NCI-H146 treated with DMSO at 0.1 percent for 48 hours (cell line): Measurements from ENCODE around the gene KCNK5.

Experiments used
- DNase-seq: peaks from one replicate; lab custom pipeline; 2025; ENCODE audit not compliant: unreplicated experiment; lab: John Stamatoyannopoulos, UW

The KCNK5 gene

DNA sequence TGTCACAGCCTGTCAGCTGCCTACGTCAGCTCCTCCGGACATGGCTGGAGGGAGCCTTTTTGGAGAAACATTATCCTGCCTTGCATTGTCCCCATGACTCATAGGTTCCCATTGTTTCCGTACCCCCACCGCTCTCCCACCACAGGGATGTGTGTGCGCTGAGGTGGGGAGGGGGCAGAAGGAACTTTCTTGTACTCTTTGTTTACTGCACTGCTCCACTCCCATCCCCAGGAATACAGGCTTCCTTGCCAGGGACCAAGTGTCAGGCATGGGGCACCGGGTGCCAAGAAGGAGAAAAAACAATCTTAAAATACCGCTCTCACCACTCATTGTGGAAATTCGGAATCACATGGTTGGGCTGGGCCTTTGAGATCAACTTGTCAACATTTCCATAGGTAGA lies 51.0 kb downstream of the KCNK5 start:
- DNase-seq: no peak

DNA sequence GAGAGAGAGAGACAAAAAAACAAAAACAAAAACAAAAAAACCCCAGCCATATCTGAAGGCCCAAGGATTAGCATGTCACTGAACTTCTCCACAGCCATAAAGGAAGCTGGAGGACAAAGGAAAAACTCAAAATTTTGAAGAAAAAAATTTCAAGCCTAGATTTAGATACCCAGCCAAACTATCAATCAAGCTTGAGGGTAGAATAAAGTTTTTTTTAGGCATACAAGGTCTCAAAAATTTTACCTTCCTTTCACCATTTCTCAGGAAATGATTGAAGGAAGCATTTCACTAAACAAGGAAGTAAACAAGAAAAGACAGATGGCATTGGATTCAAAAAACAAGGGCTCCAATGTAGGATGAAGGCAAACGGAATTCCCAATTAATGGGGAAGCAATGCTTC lies 52.1 kb downstream of the KCNK5 start:
- no peak for DNase-seq

DNA sequence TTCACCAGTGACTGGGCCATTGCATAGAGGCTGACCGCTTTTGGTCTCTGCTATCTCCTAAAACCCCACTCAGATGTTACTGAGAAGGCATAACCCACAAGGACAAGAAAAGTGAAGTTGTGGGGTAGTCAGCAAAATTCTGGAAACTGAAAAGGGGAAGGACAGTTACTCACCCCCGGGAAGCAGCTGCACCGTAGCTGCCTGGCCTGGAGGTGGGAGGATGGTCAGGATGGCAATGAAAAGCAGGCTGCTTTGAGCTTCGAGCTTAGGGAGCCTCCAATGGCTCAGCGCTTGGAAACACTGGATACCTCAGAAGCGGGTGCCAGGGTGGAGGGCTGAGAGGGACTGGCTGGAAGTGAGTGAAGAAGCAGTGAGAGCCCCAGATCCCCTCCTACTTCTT lies 56.0 kb downstream of the KCNK5 start:
- no peak for DNase-seq

DNA sequence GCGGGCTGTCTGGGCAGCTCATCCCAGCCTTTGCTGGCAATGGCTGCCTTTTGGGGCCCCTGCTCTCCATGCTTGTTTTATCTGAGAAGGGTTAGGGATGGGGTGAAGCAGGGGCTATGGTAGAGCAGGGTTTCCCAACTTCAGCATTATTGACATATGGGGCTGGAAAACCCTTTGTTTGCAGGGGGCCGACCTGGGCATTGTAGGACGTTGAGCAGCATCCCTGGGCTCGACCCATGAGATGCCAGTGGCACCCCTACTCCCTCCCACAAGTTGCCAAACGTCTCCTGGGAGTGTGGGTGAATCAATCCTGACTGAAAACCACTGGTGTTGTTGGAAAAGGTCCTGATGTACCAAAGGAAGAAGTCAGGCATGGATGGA lies 56.9 kb downstream of the KCNK5 start:
- no peak for DNase-seq

DNA sequence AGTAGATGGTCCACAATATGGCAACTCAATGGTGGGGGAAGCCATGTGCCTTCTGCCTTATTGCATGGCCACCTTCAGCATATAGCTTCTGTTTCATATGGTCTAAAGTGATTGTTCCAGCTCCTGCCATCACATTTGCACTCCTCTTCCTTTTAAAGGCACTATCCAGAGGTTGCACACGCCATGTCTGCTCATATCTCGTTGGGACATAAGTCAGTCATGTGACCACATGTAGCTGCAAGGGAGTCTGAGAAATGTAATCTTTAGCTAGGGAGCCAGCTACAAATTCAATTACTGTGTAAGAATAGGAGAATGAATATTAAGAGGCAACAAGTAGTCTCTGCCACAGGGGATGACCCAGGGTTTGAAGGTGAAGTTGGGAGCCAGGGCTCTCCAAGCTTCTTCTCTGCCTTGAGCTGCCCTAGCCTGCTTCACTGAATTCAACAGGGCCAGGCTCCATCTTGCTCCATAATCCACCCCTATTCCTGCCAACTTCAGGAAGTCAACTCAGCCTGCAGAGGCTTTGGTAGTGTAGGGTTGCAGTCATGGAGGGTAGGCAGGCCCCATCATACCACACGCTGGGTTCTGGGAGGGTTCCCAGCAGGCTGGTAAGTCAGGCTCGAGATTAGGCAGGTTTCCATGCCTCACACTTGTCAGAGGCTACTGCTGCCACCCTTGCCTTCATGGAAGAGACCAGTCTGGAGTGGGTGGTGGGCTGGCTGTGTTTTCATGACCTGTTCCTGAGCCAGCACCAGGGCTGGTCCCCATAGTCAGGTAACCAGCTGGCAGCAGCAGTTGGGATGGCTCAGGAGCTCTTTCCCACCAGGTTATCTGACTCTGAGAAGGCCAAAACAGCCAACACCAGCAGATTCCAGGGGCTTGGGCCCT lies 57.5 kb downstream of the KCNK5 start:
- no peak for DNase-seq

DNA sequence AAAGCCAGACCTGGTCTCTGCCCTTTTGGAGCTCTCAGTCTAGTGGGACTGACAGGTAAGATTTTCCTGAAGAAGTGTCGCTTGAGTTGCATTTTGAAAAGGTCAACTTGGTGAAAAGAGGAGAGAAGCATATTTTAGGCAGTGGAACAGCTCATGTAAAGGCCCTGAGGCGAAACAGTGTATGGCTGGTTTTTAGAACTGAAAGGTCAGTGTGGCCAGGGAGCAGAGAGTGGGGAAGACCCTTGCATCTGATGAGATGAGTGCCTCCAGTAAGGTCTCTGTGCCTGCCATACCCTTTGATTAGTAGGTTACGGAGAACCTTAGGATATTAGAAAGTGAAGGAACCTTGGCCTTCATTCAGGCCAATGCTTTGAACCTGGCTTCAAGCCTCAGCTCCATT lies 58.4 kb downstream of the KCNK5 start:
- no peak for DNase-seq

DNA sequence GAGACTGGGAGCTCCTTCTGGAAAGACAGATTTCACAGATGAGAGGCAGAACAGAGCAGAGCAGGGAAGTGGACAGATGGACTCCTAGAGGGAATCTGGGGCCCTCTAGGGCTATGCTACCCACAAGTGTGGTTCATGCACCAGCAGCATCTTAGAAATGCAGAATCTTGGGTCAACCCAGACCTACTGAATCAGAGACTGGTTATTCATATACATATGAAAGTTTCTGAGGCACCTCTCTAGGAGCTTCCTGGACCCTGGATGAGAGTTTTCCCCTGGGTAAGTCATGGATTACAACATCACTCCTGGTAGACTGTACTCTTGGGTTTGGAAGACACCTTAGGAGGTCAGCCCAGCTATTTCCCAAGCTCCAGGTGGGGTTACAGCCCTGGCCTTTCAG lies 58.9 kb downstream of the KCNK5 start:
- no peak for DNase-seq

DNA sequence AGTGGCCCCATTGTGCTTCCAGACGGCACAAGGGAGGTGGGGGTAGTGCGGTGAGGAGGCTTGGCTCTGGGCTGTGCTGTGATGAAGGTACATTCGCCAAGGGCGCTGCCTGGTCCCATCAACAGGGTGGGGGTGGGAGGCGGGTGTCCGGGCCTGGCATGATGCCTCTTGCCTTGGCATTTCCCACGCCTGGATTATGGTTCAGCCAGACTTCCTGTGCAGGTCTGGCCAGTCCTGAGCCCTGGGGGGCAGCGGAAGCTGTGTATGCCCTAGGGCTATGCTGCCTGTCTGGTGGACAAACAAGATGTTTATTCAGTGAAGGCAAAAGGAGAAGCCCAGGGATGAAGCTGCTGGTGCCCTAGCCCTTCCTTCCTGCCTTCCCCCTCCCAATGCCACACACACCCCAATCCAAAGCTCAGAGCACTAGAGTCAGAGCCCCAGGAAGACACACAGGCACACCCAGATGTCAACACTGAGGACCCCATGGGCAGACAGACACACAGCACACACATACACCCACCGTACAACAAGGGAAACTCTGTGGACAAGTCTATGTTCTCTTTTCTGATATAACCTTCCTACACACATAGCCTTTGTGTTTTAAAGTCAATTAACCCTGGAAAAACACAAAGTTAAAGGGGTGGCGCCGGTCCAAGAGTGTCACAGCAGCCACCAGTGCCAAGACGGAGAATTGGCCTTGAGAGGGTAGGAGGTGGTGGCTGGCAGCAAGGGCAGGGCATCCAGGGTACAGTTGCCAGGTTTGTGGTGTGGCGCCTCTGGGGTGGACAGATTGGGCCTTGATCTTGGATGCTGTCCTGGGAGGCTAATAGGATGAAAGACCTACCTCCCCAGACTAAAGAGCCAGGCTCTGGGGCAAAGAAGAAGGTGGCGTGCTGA lies 59.6 kb downstream of the KCNK5 start:
- peak; percentile 85 for DNase-seq

DNA sequence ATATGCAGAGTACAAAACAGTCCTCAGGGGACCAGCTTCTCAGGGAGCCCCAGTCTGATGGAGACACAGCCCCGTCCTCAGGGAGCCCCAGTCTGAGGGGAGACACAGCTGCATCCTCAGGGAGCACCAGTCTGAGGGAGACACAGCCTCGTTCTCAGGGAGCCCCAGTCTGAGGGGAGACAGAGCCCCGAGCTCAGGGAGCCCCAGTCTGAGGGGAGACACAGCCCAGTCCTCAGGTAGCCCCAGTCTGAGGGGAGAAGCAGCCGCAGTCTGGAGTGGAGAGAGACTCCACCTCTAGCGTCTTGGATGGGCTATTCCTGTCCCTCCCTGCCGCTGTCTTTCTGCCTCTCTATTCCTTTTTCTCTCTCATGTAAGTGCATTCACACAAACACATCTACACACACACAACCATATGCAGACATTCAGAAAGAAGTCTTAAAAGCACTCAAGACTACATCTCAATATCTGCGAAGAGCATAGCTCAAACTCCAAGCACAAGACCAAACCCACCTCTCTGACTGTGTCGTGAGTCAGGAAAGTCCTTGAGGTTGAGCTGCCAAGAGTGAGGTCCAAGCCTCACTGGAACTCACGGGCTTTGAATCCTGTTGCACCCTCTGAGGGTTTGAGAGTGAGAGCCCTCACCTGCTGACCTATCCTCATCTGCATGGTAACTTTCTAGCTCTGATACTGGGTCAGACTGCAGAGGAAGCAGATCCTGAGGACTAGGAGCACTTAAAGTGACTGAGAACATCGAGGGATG lies 61.2 kb downstream of the KCNK5 start:
- DNase-seq: no peak

DNA sequence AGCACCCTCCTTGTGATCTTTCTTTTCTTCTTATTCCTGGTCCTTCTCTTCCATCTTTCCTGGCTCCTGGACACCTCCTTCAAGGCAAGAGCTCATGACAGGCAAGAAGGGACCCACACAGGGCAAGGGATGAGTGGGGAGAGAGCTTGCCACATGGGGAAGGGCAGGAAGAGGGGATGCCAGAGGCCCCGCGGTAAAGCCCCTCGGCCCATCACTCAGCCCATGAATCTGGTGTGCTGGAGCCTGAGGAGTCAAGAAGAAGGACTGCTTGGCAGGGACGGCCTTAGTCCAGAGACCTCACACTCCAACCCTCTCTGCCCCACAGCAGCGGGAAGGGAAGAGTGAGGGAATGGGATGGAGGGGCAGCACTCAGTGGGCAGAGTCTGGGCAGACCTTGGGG lies 62.0 kb downstream of the KCNK5 start:
- no peak for DNase-seq

DNA sequence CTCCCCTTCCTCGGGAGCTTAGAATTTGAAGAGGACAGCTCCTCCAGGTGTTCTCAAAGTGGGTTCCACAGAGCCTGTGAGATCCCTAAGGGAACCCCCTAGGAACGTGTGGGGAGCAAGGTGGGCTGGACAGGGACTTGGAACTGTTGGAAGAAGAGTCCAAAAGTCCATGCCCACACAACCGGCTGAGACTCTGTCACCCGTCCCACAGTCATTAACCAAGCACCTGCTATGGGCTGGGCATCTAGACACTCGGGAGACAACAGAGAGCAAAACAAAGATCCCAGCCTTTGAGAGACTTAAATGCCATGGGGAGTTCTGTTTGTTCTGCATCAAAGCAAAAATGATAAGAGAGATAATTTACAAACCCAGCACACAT lies 62.4 kb downstream of the KCNK5 start:
- DNase-seq: peak; percentile 97

DNA sequence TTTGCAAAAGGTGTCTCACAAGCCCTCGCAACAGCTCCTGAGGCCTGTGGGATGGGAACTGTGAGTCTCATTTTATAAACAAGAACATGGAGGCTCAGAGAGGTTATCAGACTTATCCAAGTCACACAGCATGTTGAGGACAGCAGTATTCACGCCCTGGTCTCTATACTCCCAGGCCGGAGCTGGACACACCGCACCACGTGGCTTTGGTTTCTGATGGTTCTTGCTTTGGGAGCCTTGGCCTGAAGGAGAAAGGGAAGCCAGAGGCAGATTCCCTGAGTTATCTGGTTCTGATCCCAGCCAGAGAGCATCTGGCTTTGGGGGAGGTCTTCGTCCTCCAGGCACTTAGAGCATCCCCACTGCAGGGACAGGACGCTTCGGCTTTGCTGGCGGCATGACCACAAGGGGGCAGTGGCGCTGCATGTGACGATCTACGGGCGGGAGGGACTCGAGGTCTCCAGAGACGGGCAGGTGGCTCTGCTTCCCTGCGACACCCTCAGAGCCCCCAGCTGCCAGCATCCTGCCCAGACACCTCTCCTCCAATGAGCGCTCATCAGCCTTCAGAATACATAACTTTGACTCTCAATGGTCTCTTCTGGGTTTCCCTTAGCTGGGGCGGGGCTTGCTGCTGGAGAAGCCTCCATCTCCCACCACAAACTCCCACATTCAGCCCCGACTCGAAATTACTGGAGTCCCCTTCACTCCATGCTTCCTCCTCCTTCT lies 62.9 kb downstream of the KCNK5 start:
- peak; percentile 96 for DNase-seq

DNA sequence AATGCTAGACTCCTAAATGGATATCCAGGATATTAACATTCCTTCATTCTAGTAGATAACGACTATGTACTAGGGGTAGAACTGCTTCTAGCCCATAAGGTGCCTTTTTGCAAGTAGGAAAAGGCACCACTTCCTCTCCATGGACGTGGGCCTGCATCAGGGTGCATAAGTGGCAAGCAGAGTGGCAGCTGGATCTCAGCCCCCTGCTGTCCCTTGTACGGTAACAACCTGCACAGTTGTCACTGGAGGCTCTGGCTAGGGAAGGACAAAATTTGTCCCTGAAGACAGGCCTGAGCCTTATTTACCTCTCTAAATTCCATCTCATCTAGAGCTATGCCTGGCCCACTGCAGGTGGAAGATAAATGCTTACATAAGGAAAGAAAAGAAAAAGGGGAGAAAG lies 71.8 kb downstream of the KCNK5 start:
- DNase-seq: peak; percentile 26

DNA sequence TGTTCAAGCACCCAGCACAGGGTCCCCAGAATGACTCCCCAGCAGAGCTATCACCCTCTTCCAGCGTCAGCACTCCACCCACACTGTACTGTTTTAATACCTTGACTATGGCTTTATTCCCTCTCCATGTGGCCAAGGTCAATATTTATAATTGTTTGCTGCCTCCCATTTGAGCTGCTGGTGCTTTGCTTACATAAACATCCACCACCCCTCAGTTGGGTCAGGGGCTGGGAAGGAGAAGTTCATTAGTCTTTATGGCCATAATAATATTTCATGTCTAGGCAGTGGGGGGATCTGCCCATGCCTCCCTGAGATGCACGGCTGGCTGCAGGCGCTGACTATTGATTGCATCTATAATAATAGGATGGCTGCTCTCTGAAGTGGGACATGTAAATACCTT lies 72.5 kb downstream of the KCNK5 start:
- DNase-seq: no peak

DNA sequence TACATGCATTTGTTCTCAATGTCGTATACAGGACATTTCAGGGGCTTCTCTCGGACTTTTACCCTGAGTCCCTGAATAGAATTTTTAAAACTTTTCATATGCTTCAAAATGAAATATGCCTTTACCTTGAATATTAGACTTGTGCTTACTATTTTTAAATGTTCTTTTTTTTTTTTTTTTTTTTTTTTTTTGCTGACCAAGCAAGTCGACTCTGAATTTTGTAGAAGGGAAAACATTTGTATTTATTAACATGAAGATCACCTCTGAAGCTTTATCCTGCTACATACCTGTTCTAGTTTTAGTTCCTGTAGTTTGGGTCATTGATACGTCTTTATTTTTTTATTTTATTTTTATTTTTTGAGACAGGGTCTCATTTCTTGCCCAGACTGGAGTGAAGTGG lies 74.6 kb downstream of the KCNK5 start:
- no peak for DNase-seq

DNA sequence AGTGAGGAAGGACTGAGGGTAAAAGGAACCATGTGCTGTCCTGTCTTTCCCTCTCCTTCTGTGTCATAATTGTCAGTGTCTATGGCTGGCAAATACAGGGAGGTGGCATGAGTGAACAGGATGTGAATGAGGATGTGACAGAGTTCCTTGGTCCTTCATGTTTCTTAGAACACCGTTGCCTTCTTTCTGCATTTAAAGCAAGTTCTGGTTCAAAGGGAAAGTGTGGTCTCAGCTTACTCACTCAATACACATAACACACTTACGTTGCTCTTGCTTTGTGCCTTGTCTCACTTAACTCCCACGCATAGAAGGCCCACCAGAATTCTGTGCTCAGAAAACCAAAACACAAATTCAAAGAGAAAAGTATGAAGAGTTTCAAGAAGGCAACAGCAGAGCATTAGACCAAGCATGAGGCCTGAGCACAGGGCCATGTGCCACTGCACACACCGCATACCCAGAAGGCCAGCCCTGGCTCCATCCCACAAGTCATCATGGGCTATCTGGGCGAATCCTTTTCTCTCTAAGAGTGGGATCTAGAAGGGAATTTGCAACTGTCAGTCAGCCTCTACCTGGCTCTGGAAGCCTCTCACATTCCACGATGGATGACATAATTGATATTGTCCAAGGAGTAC lies 75.4 kb downstream of the KCNK5 start:
- no peak for DNase-seq

DNA sequence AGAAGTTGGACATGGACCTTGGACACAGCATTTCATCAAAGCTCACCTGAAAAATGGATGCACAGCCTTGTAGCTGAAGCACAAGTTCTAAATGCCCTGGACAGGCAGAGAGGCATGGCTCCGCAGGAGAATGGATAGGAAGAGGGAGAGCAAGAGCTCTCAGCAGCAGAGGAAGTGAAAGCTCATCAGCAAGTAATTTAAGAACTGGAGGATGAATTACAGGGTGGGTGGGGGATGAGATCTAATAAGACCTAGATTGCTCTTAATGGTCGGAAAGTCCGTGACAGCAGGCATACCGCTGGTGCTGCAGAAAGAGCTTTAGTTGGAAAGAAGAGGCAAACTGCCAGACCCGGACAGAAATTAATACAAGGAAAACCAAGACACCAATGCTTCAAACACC lies 77.0 kb downstream of the KCNK5 start:
- no peak for DNase-seq

DNA sequence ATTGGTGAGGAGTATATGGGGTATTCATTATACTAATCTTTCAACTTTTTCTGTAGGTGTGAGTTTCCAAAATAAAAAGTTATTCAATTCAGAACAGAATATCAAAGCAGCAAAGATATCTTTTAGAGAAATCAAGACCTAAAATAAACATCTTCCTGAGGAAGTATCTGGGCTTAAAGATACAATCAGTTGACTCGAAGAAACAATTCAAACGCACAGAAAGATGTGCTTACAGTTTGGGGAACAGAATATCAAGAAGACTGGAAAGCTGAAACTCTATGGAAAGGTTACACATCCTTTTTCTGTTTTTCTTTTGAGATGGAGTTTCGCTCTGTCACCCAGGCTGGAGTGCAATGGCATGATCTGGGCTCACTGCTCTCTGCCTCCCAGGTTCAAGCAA lies 78.1 kb downstream of the KCNK5 start:
- DNase-seq: no peak

DNA sequence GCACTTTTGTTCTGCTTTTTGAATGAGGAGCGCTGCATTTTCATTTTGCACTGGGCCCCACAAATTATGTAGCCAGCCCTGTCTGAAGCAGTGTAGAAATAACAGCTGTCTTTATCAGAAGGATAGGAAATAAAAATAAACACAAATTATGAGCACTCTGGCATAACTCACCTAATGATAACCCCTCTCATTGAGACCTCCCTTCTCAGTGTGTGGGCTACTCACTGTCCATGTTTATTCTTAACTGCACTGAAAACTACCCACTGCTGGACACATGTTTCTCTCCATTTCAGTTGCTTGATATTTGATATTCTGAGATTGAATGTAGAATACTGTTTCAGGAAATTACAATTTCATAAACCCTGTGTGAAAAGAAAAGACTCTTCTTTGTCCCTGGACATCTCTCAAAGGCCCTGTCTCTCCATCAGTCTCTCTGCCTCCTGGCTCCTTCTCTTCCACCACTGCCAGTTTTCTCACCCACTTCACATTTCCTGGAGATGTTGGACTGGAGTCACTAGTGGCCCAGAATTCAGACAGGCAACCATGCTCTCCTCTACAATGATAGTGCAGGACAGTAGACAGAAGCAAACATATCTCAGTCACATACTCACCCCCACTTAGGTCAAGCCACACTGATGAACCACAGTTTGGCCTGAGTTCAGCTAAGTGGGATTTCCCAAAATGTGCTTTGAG lies 84.6 kb downstream of the KCNK5 start:
- DNase-seq: no peak
